GM11168 (cell line): ENCODE results near the gene DLX2.

ENCODE experiments used
- in situ Hi-C: fragments of 300-500 bp; cut with MboI; formaldehyde crosslinking; loops from one replicate; pipeline ENCODE4 v1.12.0; 2022; ENCODE audit warnings: low sequenced_read_pairs; ENCODE audit not compliant: unreplicated experiment

Gene DLX2

DNA sequence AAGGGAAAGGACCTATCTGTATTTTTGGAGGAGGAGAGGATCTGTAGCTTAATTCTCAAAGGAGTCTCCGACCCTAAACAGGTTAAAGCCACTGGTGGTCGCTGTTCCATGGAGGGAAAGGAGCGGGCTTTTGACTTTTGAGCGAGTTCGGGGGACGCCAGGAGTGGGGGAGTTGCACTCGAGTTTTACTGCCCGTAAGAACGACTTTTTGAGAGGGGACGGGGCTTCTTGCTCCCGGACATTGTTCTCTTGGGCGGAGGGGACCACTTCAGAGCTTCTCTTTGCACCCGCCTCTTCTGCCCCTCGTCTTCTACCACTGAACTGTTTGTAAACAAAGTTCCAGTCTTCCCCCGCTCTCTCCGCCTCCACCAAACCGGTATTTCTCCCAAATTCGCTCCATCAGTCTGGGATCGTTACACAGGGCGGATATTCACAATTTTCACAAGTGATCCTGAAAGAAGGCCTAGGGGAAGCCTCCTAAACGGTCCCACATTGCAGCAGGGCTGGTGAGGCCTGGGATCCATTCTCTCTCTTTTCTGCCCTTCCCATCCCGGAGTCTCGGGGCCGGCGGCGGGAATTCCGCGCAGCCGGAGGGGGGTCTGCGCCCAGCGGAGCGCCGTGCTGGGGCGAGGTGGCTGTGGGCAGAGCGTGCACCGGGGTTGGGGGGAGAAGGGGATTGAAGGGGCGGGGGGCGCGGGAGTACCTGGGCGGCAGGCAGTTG lies 6.6 kb downstream of the DLX2 start:
- in situ Hi-C loops, result no loop called here

GRCh38 chr2:172095146-172095904 lies 7.4 kb downstream of the DLX2 start:
- in situ Hi-C loops, result no loop called here

DNA sequence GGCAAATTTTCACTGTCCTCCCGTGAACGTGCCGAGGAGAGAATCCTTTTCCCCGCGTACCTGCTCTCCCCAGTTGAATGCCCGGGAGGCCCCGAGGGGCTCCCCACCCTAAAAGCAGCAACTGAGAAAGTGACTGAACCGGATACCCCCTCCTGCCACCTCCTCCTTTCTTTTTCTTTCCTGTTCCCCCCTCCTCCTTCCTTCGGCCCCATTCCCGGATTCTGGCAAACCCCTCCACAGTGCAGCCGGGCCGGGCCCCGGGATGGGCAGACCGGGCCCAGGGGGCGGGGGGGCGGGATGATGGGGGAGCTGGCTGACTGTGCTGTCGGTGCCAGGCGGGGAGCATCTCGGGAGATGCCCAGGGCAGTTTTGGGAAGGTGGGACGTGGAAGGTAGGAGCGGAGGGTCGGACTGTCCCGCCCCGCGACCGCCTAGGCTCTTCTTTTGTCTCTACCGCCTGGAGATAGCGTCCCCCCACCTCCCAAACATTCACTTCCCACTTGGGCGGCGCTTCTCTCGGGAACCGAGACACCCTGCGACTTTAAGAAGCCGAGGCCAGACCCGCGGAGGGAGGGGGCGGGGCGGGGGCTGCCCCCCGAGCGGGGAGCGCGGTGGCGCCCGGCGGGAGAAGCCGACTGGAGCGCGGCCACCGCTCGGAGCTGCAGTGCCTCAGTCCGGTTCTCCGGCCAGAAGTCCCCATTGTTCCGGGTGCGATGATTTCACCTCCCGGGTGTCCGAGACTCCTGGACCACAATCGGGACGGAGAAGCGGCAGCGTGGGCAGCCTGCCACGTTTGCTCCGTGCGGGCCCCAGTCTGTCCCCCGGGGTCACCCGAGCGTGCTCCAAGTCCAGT lies 8.2 kb downstream of the DLX2 start:
- in situ Hi-C loops, result no loop called here

DNA sequence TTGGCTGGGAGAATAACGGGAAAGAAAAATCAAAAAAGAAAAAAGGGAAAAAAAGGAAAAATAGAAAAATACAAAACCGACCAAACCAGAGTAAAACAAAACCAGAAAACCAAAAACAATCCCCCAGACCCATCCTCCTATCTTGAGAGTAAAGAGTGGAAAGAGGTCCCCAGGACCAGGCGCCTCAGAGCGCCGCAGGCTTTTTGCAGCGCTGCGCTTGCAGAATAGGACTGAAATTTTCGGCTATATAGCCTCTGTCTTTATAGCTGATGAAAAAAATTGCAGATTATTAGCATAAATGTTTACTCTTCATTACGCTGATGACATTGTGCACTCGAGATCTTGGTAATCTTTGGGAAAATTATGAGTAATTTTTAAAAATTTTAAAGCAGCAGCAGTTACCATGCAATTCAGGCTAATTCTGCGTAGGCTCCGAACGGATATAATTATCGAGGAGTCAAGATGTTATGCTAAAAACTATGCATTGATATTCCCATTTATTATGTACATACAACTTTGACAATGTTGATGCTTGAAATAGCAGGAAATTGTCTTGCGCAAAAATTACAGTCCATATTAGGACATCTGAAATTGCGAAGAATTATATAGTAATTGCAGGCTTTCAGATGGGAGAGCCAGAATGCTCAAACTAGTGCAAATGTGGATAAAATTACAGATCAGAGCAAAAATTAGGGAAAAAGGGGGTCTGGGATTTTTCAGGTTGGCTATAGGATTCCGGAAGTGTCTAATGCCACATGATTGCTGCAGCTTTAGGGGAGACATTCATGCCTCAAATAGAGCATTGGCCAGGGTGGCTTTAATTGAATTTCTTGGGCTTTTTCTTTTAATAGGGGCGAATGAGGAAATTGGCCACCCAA lies 9.0 kb downstream of the DLX2 start:
- in situ Hi-C loops, result no loop called here

GRCh38 chr2:172092716-172093415 lies 9.8 kb downstream of the DLX2 start:
- in situ Hi-C loops, result no loop called here

- in situ Hi-C loops, result no loop called here
These were observed 10.7 kb downstream of the DLX2 start for GRCh38 chr2:172091761-172092566.

DNA sequence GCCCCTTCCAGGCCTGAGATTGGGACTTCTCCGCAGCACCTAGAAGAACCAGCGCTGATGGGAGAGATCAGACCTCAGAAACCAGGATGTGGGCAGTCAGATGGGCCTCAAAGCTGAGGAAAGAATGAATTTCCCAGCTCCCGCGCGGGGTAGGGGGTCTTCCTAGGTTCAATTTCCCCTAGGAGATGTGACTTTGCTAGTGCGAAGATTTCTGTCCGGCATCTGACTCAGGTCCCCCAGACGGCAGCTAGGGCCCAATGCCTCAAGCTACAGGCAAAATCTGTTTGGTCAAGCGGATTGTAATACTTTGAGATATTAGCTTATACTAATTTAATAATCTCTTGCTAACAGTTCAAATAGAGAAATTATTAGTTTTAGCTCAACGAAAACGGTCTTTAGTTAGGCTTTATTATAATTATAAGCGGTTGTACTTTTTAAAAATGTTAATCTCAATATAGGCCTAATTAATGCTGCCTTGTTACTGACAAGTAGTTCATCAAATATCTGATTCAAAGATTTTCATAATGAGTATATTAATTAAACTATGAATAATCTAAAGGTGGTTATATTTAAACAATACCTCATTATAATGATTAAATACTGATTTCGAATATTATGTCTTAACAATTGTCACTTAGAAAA lies 11.6 kb downstream of the DLX2 start:
- in situ Hi-C loops, result no loop called here

GRCh38 chr2:172090044-172090961 lies 12.4 kb downstream of the DLX2 start:
- in situ Hi-C loops, result no loop called here

- in situ Hi-C loops, result no loop called here
These were observed 13.1 kb downstream of the DLX2 start for GRCh38 chr2:172089633-172090032.

GRCh38 chr2:172089005-172089504 lies 13.6 kb downstream of the DLX2 start:
- in situ Hi-C loops, result no loop called here

DNA sequence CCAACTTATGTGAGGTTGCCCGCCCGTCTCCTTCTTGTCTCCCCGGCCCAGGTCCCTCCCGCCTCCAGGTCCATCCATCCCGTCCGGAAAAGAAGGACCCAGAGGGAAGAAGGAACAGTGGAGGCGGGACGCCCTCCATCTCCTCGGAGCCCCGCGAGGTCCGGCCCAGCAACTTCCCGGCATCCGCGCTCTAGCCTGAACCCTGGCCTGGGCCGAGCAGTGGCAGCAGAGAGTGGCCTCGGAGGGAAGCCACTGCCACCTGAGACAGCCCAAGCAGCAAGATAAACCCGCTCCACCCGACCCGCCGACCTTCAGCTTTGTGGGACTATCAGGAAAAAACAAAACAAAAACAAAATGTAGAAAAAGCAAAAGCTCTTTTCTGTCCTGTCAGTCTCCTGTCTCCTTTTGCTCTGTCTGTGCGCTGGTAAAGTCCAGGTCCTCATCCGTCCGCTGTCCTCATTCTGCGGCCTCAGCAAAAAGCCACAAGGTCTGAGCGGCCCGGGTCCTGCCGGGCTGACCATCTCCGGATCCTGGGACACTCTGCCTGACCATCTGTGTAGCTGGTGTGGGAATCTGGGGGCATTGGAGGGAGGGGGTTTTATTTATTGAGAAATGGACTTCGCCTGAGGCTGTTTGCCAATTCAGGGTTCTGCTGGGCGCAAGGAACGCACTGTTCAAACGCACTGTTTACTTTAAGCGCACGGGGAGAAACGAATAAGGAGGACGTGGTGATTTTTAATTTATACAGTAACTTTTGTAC lies 14.3 kb downstream of the DLX2 start:
- in situ Hi-C loops, result no loop called here

DNA sequence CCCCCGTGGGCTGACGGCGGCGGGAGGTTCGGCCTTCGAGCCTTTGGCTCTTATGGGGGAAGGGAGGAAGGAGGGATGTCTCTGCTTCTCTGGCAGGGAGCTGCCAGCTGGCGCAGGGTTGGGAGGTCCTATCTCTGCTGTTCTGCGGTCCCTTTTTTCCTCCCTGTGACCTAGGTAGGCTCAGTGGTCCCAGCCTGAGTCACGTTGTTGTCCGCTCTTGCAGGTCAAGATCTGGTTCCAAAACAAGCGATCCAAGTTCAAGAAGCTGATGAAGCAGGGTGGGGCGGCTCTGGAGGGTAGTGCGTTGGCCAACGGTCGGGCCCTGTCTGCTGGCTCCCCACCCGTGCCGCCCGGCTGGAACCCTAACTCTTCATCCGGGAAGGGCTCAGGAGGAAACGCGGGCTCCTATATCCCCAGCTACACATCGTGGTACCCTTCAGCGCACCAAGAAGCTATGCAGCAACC lies 14.9 kb downstream of the DLX2 start:
- in situ Hi-C loops, result no loop called here

DNA sequence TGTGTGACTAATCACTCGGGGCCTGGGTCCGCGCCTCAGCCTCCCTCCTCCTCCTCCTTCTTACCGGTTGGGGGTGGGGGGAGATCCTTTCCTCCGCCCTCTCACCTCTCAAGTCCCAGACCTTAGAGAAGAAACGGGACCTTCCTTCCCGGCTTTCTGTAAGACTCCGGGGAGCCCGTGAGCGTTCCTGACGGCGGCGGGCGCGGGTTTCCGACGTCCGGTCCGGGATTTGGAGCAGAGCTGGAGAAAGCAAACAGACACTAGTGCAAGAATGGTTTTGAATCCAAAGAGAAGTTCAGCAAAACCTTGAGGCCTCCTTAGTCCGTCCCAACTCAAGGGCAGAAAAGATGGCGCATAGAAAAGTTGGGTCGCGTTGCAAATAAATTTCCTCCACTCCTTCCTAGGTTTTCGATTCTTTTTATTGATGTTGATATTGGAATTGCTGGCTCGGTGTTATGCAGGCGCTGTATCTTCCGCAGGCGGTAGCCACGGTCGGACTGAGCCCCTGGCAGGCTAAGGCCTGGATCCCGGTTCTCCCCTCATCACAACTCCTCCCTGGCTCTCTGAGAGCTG lies 15.4 kb downstream of the DLX2 start:
- in situ Hi-C loops, result no loop called here

DNA sequence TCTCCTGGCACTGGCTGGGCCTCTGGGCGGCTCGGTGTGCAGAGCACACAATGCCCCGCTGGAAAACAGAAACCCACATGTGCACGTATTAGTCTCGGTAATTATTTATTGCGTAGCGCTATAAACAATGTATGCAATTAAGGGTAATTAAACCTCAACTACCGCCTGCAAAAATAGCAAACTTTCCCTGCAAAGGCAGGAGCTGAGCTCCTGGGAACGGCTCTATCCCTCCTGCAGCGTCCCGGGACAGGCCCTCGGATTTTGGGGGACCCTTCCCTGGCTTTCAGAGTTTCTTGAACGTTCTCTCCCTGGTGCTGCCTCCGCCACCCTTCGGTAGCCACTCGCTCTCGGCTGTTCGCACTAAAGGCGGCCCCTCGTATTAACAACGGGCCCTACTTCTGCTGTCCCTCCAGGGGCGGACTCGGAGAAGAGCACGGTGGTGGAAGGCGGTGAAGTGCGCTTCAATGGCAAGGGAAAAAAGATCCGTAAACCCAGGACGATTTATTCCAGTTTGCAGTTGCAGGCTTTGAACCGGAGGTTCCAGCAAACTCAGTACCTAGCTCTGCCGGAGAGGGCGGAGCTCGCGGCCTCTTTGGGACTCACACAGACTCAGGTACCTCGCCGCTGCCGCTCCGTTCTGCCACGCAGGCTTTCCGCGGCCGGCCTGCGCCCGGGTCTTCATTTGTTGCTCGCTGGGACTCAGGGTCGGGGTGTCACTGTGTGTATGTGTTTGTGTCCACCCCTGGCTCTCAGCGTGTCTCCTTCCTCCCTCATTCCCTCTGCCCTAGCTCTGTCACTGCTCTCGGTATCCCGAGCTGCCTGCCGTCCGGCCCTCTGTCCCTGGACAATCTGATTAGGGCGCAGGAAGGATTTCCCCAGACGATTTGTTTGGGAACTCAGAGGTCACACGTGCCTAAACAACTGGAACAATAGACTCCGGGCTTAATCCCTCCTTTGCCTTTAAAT lies 16.2 kb downstream of the DLX2 start:
- in situ Hi-C loops, result no loop called here
